CD4-positive, alpha-beta T cell treated with Interleukin-2 at 100 ng/mL for 4 hours (primary cell): Measurements from ENCODE around the gene RIPK4.
"Not testable (repeated sequence)": the region's sequence is repeated elsewhere in the genome, so short reads cannot be mapped to it uniquely, and the experiment has no call there.

Experiments used
- DNase-seq: peaks from one replicate; pipeline ENCODE4 v3.0.0-alpha.2; 2020; ENCODE audit warnings: low spot score

The RIPK4 gene

GRCh38 chr21:41714299-41714865 lies 52.5 kb downstream of the RIPK4 start:
- not testable (repeated sequence) for DNase-seq

DNA sequence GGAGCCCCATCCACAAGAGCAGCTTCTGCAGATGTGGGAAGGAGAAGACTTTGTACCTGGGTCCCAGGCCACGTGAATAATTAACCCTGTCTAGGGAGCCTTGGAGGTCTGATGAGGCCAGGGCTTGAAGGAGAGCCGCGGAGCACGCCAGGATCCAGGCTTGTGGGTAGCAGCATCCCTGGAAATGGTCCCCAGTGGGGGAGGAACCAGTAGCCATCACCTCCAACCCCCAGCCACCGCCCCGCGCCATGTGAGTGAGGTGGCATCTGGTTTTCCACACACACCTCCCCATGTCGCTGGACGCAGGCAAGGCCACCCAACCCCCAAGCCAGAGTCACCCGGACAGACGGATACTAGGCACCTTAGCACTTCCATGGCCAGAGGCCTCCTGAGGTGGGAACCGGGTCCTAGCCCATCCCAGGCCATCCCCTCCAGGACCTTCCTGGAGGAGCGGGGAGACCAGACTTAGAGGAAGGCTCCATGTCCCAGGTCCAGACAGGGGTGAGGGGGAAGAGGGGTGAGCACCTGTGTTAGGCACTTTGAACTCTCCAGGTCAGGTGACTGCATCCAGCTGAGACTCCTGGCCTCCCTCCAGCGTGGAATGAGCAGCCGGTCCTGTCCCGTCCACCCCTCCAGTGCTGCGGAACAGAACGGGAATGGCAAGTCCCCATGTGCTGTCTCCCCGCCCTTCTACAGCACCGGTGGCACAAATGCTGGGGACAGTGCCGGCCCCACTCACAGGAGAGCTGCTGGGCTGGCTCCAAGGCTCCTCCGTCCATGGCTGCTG lies 53.2 kb downstream of the RIPK4 start:
- no peak for DNase-seq

DNA sequence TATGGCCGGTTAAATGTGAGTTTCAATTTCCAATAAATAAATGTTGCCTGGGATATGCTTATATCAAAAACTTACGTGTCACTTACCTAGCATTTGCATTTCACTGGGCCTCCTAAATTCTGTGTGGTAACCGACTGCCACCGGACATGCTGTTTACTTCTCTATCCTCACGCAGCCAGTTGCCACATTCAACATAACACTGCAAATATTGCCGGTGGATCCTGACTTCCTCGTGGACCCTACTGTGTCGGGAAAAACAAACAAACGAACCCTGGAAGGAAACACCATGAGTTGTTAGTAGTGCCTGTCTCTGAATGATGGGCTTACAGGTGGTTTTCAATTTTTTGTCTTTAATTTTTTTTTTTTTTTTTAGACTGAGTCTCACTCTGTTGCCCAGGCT lies 54.1 kb downstream of the RIPK4 start:
- DNase-seq = no peak

GRCh38 chr21:41712201-41712600 lies 54.7 kb downstream of the RIPK4 start:
- no peak for DNase-seq

- no peak for DNase-seq
Measured at GRCh38 chr21:41711416-41712007, 55.3 kb downstream of the RIPK4 start.

GRCh38 chr21:41710823-41711160 lies 56.1 kb downstream of the RIPK4 start:
- DNase-seq = no peak

- DNase-seq = no peak
Measured at GRCh38 chr21:41709965-41710822, 56.7 kb downstream of the RIPK4 start.

DNA sequence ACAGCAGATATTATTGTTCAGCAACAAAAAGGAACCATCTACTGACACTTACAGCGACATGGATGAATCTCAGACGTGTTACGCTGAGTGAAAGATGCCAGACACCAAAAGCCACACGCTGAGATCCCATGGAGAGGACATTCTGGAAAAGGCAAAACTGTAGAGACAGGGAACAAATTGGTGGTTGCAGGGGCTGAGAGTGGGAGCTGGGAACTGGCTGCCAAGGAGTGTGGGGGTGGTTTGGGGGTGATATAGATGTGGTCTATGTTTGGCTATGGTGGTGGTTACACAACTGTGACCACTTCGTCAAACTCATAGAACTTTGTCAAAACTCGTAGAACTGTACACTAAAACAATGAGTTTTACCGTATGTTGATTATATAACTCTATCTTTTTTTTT lies 57.7 kb downstream of the RIPK4 start:
- DNase-seq = no peak

- no peak for DNase-seq
Measured at GRCh38 chr21:41707960-41708330, 58.9 kb downstream of the RIPK4 start.

DNA sequence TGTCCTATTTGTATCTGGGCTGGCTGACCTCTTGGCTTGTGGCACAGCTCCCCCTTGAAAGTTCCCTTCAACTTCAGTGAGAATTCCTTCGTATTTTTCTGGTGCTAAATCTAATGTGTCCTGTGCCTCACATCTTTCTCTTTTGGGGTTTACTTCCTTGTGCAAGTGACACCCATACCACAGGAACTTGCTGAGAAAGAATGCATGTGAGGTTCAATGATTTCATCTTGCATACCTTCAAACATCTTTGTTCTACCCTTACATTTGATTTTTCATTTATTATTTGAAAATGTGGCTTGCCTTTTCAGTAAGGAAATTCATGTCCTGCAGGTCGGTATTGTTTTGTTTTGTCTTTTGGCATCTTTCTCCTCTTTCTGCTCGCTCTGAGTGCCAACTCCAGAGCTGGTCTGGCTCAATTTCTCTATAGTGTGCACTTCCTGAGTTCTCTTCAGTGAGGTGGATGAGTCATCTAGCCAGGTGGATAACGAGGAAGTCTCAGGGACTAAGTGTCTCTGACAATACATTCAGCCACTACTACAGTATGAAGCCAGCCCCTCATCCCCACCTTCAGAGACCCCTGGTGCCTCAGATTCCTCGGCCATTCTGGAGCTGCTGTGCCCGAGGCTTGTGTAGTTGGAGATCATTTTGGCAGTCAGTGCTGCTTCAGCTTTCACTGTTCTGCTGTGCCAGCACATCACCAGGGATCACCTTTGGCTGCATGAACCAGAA lies 59.5 kb downstream of the RIPK4 start:
- no peak for DNase-seq

- DNase-seq = no peak
Measured at GRCh38 chr21:41706678-41707077, 60.2 kb downstream of the RIPK4 start.

- no peak for DNase-seq
Measured at GRCh38 chr21:41706263-41706639, 60.6 kb downstream of the RIPK4 start.

DNA sequence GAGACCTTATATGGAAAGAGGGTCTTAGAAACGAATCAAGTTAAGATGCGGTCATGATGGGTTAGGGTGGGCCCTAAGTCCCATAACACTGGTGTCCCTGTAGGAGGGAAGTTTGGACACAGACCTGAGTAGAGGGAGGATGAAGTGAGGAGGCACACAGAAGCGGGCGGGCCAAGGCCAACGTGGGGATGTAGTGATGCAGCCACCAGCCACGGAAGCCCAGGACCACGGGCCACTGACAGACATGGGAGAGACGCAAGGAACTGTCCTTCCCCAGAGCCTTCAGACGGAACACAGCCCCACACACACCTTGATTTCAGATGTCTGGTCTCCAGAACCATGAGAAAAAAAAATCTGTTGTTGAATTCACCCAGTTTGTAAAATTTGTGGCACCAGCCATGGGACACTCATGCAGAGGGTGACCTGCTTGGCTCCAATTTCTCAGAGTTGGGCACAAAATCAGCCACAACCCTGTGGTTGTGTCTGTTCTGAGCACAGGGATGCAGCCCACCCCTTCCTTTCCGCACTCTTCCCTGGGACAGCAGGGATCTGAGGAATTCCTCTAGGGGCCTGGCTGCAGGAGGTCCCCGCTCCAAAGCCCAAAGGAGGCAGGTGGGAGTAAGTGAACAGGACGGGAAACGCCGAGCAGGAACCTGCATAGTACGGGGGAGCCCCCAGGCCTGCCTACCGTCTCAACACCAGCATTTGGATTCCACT lies 61.1 kb downstream of the RIPK4 start:
- DNase-seq = no peak

DNA sequence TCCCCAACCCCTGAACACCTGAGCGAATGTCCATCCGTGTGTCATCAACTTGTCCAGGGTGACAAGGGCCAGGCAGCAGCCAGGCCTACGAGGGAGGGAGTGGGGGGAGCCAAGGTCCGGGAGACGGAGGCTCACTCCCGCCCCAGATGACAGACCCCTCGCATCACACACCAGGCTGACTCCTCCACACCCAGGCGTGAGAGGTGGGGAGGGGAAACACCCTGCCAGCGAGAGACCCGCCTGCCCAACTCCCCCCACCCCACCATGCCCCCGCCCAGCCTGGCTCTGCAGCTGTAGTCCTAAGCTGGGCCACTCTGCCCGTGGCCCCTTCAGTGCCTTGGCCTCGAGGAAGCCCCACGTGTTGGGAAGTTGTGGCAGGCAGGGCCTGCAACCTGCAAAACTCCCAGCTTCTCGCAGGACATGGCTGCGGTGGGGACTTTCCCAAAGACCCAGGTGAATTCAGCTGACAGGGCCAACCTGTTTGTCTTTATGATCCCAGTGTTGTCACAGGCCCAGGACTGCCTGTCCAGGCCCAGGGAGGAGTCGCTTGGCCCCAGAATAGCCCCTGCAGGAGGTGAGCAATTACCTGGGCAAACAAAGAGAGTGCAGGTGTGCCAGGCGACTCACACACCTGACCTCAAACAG lies 62.9 kb downstream of the RIPK4 start:
- no peak for DNase-seq

GRCh38 chr21:41701749-41702148 lies 65.1 kb downstream of the RIPK4 start:
- no peak for DNase-seq

DNA sequence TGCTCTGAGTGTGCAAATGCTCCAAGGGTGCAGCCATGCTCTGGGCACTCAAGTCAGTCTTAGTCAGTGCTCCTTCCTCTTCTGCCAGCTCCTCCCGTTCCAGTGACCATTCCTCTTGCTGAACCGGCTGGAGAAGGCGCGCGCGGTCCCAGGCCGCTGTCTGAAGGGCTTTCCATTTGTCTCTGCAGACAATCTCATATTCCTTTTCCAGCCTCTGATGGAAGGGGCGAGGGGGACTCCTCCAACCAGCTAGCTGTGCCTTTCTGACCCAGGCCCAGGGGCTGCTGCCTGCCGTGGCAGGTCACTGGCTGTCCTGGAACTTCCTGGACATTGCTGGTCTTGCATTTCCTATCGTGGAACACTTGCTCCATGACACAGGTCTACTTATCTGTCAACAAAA lies 67.5 kb downstream of the RIPK4 start:
- DNase-seq = no peak

- DNase-seq = no peak
Measured at GRCh38 chr21:41698071-41698470, 68.8 kb downstream of the RIPK4 start.

- DNase-seq = no peak
Measured at GRCh38 chr21:41695513-41695912, 71.3 kb downstream of the RIPK4 start.

DNA sequence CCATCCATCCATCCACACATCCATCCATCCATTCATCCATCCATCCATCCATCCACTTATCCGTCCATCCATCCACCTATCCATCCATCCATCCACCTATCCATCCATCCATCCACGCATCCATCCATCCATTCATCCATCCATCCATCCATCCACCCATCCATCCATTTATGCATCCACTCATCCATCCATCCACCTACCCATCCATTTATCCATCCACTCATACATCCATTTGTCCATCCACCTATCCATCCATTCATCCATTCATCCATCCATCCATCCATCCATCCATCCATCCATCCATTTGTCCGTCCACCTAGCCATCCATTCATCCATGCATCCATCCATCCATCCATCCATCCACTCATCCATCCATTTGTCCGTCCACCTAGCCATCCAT lies 72.8 kb downstream of the RIPK4 start:
- DNase-seq = not testable (repeated sequence)

GRCh38 chr21:41692185-41692565 lies 74.7 kb downstream of the RIPK4 start:
- no peak for DNase-seq
